Measurements from ENCODE around the gene TSPAN18.

TSPAN18 gene

DNA sequence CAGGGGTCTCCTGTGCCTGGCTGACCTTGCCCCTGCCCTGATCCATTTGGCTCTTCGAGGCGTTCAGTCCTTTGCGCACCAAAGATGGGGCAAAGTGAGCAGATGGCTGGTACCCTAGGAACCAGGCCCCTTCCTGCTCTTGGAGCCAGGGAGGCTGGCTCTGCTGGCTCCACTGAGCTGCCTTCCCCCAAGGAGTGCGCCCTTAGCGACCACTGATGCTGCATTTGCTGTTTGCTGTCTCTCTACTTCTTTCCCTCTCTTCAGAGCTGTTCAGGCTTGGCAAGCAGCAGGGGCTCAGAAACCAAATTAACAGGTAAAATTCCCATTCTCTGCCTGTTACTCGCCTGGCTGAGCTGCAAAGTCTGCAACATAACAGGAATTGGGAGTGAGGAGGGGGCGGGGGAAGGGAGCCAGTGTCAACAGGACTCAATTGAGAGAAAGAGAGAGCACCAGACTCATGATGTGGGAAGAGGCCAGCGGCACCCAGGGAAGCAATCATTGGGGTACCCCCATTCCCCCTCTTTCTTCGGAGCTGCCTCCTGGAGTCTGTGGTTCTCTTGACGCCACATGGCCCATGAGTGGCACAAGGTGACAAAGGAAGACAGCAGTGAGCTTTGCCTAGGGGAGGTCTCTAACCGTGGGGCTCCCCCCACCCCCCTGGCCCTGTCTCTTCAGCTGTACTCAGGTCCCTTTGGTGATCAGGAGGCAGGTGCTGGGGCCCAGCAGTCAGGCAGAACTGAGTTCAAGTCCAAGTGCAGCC is 121.6 kb downstream of the TSPAN18 start:
- no peak for DNase-seq (ENCODE audit: low read depth)

- DNase-seq (ENCODE audit: low read depth) = no peak
Measured at GRCh38 chr11:44848963-44849350, 122.2 kb downstream of the TSPAN18 start.

GRCh38 chr11:44849424-44849823 is 122.7 kb downstream of the TSPAN18 start:
- DNase-seq (ENCODE audit: low read depth) = no peak

- no peak for DNase-seq (ENCODE audit: low read depth)
Measured at GRCh38 chr11:44849922-44850321, 123.2 kb downstream of the TSPAN18 start.

DNA sequence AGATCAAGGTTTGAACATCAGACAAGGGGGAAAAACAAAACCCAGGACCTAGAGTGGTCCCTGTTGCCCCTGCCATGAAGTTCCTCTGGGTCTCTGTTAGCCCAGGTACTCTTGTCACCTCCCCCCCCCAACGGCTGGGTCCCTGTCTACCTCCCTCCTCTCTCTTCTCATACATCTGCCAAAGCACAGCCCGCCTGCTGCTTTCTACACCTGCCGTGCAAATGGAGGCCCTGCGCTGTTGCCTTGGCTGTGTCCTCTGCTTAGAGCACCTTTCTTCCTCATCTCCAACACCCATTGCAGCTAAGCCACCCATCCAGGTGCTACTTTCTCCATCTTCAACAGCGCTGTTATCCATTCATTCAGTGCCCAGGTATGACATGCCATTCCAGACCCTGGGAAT is 124.7 kb downstream of the TSPAN18 start:
- DNase-seq (ENCODE audit: low read depth) = no peak

DNA sequence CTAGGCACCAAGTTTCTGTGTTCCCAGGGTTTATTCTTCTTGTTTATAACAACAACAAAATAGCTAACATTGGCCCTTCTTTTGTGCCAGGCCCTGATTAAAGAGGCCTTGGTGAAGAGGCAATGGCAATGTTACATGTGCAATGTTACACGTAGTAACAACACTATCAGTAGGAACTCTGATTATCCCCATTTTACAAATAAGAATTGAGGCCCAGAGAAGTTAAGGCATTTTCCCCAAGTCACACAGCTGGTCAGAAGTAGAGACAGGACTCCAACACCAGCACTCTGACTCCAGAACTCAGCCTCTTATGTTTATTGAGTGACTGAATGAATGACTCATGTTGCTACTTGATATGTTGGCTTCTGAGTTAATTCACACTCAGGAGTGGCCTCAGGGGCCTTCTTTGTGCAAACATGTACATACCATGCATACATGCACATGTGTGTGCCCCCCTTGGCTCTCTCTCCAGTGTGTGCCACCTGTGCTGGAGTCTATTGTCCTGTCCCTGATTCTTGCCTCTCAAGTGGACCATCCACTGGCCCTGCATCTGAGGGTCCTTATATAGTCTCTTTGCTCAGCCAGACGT is 125.5 kb downstream of the TSPAN18 start:
- DNase-seq (ENCODE audit: low read depth) = no peak

GRCh38 chr11:44852952-44853351 is 126.2 kb downstream of the TSPAN18 start:
- DNase-seq (ENCODE audit: low read depth) = no peak

- no peak for DNase-seq (ENCODE audit: low read depth)
Measured at GRCh38 chr11:44853666-44854065, 126.9 kb downstream of the TSPAN18 start.

GRCh38 chr11:44854086-44854485 is 127.3 kb downstream of the TSPAN18 start:
- no peak for DNase-seq (ENCODE audit: low read depth)

GRCh38 chr11:44854741-44855492 is 128.2 kb downstream of the TSPAN18 start:
- DNase-seq (ENCODE audit: low read depth) = peak; percentile 27

DNA sequence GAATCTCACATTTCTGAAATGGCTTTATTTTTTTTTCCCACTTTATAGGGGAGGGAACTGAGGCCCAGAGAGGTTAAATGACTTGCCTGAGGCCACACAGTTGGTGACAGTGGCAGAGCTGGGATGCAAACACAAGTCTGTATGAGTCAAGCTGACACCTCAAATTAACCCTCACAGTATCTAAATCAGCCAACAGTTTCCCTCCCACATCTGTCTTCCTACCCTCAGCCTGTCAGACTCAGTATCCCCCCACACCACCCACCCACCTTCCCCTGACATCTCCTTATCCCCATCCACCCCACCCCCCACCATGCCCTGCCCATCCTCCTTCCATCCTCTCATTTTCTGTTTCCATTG is 128.7 kb downstream of the TSPAN18 start:
- DNase-seq (ENCODE audit: low read depth) = no peak

- no peak for DNase-seq (ENCODE audit: low read depth)
Measured at GRCh38 chr11:44857490-44858090, 130.8 kb downstream of the TSPAN18 start.

- peak; percentile 51 for DNase-seq (ENCODE audit: low read depth)
Measured at GRCh38 chr11:44858796-44859527, 132.2 kb downstream of the TSPAN18 start.

DNA sequence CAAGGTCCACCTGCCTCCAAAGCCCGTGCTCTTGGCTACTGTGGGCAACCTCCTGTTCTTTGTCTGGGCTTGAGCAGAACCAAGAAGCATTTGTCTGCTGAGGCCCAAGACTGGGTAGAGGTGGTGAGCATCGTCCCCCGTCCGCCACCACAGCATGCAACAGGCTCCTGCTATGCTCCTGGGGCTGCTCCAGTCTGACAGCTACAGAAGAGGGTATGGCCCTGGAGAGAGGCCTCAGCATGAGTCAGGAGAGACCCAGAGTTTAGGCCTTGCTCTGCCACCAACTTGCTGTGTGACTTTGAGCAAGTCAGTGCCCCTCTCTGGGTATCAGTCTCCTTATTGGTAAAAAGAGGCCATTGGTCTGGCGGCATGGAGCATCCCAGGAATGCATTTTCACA is 132.8 kb downstream of the TSPAN18 start:
- DNase-seq (ENCODE audit: low read depth) = no peak

- DNase-seq (ENCODE audit: low read depth) = no peak
Measured at GRCh38 chr11:44860346-44860745, 133.6 kb downstream of the TSPAN18 start.

DNA sequence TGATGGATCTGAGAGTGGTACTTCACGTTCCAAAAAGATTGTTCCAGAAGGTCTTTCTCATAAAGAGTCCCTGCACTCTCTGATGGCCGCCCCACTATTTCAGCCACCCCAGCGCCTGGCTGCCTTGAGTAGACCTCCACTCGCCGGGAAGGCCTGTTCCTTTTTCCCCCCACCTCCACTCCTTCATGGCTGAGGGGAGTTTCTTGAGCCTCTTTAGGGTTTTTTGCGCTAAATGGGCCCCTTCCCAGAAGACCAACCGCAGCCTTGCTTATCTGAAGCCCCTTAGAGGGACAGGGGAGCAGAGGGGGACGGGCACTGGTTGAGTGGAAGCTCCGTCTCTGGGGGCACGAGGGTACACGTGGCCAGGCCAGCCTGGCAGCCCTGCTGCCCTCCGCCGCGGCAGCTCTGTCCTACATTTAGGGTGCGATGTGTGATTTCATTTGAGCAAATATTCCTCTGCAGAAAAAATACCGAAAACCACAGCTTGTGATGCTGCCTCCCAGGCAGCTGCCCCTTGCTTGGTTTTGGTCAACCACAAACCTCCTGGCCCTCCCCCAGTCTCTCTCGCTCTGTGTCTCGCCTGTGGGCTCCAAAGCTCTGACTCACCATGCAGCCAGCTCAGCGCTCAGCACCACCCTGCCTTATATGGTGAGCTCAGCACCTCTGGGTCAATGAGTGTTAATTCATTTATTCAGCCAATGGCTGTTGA is 135.2 kb downstream of the TSPAN18 start:
- DNase-seq (ENCODE audit: low read depth) = peak; percentile 98

DNA sequence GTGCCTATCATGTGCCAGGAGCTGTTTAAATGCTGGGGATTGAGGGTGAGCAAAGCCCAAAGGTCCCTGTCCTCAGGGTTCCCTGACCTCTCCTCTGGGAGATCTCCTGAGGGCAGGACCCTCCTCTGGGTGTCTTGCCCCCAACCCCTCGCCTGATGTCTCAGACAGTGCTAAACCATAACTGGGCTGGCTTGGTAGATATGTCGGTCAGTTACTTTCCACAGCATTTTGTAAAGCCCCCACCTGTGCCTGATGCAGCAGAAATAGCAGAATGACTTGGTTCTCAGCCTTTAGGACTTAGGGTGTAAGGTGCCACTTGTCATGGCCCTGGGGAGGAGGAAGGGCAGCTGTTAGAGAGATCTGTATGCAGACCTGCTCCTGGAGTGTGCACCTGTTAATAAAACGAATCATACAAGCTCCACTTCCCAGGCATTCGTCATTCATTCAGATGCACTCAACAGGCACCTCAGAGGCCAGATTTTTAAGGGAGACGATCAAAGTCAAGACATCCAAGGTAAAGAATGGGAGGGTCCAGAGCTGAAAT is 135.9 kb downstream of the TSPAN18 start:
- DNase-seq (ENCODE audit: low read depth) = no peak

- no peak for DNase-seq (ENCODE audit: low read depth)
Measured at GRCh38 chr11:44863231-44863630, 136.5 kb downstream of the TSPAN18 start.

- no peak for DNase-seq (ENCODE audit: low read depth)
Measured at GRCh38 chr11:44865866-44866272, 139.1 kb downstream of the TSPAN18 start.

- DNase-seq (ENCODE audit: low read depth) = no peak
Measured at GRCh38 chr11:44866286-44866685, 139.5 kb downstream of the TSPAN18 start.

GRCh38 chr11:44868021-44868420 is 141.3 kb downstream of the TSPAN18 start:
- DNase-seq (ENCODE audit: low read depth) = no peak
